ENCODE results near the gene DBET.
"Not testable (repeated sequence)": the region's sequence is repeated elsewhere in the genome, so short reads cannot be mapped to it uniquely, and the experiment has no call there.

DBET gene

GRCh38 chr4:190049378-190050239 is 14.7 kb upstream of the DBET start:
- not testable (repeated sequence) for DNase-seq

GRCh38 chr4:190058997-190059396 is 5.3 kb upstream of the DBET start:
- DNase-seq: not testable (repeated sequence)

GRCh38 chr4:190064805-190065204 is 503 bp downstream of the DBET start:
- DNase-seq: not testable (repeated sequence)

- not testable (repeated sequence) for DNase-seq
These were observed 4.0 kb downstream of the DBET start for GRCh38 chr4:190068351-190068750.

- DNase-seq: not testable (repeated sequence)
These were observed 28.8 kb downstream of the DBET start for GRCh38 chr4:190093052-190093451.

- not testable (repeated sequence) for DNase-seq
These were observed 29.7 kb downstream of the DBET start for GRCh38 chr4:190094031-190094430.

GRCh38 chr4:190095335-190095734 is 31.0 kb downstream of the DBET start:
- not testable (repeated sequence) for DNase-seq

GRCh38 chr4:190099605-190100004 is 35.3 kb downstream of the DBET start:
- DNase-seq: not testable (repeated sequence)

GRCh38 chr4:190101525-190101924 is 37.2 kb downstream of the DBET start:
- not testable (repeated sequence) for DNase-seq

- DNase-seq: not testable (repeated sequence)
These were observed 41.9 kb downstream of the DBET start for GRCh38 chr4:190106191-190106590.

GRCh38 chr4:190106611-190107480 is 42.5 kb downstream of the DBET start:
- not testable (repeated sequence) for DNase-seq

GRCh38 chr4:190107766-190108485 is 43.6 kb downstream of the DBET start:
- DNase-seq: not testable (repeated sequence)

- not testable (repeated sequence) for DNase-seq
These were observed 44.5 kb downstream of the DBET start for GRCh38 chr4:190108756-190109155.

- not testable (repeated sequence) for DNase-seq
These were observed 45.2 kb downstream of the DBET start for GRCh38 chr4:190109390-190110011.

GRCh38 chr4:190110033-190110432 is 45.7 kb downstream of the DBET start:
- not testable (repeated sequence) for DNase-seq

- DNase-seq: not testable (repeated sequence)
These were observed 46.4 kb downstream of the DBET start for GRCh38 chr4:190110570-190111295.

- DNase-seq: not testable (repeated sequence)
These were observed 48.6 kb downstream of the DBET start for GRCh38 chr4:190112879-190113278.

- DNase-seq: not testable (repeated sequence)
These were observed 50.7 kb downstream of the DBET start for GRCh38 chr4:190114991-190115390.

Data from NCI-H2107 (cell line).